AG09319 (cell line): ENCODE data around the gene EMID1.

ENCODE experiments used
- DNase-seq: peaks from one replicate; pipeline ENCODE4 v3.0.0-alpha.2; 2010; ENCODE audit warnings: low read depth; ENCODE audit errors: extremely low read depth
- TF ChIP-seq, protein P1 (sequence below): IDR thresholded peaks from 2 replicates; pipeline ENCODE4 v1.5.1; 2011; ENCODE audit warnings: low read depth, mild to moderate bottlenecking, inconsistent platforms, low read length, moderate library complexity

Gene EMID1

DNA sequence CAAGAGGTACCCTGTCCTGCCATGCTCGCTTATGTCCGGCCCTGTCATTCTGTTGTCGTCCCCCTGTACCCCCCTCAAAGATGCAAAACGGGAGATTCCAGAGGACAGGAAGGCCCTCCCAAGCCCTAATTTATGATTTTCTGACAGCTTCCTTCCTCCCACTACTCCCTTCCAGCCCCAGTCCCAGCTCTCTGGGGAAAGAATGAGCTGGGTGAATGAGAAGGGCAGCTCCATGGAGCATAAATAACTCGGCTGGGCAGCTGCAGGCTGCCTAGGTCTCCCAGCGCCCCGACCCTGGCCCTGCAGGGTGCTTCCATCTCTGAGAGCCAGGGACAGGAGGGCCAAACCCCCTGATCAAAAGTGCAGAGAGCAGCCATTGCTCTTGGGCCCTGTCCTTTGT, 3.9 kb upstream of the EMID1 start:
- TF ChIP-seq, protein P1, sequence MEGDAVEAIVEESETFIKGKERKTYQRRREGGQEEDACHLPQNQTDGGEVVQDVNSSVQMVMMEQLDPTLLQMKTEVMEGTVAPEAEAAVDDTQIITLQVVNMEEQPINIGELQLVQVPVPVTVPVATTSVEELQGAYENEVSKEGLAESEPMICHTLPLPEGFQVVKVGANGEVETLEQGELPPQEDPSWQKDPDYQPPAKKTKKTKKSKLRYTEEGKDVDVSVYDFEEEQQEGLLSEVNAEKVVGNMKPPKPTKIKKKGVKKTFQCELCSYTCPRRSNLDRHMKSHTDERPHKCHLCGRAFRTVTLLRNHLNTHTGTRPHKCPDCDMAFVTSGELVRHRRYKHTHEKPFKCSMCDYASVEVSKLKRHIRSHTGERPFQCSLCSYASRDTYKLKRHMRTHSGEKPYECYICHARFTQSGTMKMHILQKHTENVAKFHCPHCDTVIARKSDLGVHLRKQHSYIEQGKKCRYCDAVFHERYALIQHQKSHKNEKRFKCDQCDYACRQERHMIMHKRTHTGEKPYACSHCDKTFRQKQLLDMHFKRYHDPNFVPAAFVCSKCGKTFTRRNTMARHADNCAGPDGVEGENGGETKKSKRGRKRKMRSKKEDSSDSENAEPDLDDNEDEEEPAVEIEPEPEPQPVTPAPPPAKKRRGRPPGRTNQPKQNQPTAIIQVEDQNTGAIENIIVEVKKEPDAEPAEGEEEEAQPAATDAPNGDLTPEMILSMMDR = no peak
- no peak for DNase-seq

DNA sequence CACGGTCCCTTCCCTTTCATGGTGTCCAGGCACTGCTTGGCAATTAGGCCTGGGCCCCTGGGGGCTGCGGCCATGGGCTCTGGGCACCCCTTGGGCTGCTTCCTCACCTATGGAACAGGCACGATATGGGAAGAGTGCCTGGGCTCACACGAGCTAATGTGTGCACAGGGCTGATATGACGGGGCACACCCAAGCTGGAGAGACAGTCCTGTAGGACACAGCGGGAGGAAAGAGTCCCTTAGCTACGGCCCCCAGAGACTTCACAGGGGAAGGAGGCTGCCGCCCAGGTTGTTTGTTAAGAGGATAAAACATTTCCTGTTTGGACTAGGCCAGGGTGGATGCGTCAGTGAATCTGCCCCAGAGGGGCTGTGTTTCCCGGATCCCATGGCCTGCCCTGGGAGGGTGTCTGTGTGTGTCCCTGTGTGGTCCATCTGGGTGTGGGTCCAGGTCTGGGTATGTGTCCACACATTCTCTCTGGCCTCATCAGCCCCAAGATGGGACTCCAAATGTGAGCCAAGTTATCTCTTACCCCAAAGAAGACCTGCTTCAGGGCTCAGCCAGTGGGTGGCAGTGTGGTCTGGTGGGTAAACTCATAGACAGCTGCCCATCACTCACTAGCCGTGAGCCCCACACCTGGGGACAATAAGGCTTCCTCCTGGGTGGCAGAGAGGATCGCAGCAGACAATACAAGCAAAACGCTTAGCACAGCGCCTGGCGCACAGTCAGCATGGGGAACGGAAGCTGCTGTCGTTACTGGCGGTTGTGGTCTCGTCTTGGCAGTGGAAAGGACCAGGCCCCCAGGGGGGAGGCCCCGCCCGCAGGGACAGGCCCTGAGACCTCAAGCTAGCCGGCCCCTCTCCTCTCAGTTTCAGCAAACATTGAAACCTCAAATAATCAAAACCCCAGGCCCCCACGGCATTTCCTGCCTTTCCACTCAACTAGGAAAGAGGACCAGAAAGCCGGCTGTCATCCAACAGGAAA, 3.2 kb upstream of the EMID1 start:
- DNase-seq = no peak
- TF ChIP-seq, protein P1 = peak; percentile 29

DNA sequence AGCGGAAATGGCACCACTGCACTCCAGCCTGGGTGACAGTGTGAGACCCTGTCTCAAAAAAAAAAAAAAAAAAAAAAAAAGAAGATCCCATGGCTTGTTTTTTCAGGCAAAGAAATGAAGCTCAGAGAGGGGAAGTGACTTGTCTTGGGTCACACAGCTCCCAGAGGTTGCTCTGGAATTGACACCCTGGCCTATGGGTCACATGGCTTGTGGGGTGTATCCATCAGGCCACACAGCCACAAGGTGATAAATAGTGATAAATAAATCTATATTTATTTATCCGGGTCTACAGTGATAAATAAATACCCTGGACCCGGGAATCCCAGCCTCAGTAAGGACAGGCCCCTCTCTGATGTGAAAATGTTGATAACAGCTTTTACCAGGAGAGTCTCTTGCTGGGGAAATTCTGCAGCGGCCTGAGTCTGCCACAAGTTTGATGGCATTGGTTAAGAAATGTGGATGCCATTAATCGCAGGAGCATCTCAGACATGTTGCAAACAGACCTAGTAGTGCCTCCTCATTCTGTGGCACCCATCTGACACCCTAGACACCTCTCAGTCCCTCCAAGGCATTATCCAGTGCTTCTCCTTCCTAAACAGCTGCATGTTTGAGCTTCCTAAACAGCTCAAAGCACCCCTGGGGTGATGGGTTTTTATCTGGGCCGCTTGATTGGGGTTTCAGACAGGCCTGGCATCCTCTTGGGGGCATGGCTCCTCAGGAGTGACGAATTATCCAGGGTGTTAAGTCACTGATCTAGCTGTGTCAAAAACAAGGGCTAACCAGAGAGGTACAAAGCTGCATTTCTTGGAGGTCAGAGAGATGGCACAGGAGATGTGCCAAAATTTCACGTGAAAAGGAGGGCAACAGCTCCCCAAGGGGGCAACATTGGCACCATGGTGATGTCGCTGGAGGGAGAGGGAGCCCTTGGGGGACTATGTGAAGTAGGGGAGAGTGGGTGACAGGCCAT, 1.9 kb upstream of the EMID1 start:
- DNase-seq = no peak
- TF ChIP-seq, protein P1 = no peak

DNA sequence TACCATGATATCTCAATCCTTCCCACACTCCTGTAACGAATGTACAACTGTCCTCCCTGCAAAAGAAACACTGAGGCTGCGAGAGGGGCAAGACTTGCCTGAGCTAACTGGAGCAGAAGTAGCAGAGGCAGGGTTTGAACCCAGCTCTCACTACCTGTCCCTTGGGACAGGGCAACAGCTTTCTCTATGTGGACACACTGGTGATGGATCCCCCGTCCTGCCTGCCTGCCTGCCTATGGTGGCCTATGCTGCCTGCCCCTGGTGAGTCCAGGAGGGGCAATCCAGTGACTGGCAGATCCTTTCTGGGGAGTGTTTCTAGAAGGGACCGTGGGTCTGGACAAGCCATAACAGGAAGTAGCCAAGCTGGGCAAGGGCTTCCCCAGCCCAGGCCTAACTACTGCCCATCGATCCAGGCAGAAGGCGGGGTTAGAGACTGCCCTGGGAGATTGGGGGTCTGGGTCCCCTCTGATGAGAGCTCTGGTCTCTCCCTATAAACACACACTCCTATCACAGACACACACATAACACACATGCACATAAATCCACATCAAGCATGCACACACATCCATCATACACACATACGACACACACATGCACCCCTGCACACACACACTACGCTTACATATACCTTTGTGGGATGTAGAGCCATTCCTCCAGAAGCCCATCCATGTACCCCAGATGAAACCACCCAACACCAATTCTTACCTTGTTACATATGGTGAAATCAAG, 1.1 kb upstream of the EMID1 start:
- DNase-seq = no peak
- TF ChIP-seq, protein P1 = no peak

DNA sequence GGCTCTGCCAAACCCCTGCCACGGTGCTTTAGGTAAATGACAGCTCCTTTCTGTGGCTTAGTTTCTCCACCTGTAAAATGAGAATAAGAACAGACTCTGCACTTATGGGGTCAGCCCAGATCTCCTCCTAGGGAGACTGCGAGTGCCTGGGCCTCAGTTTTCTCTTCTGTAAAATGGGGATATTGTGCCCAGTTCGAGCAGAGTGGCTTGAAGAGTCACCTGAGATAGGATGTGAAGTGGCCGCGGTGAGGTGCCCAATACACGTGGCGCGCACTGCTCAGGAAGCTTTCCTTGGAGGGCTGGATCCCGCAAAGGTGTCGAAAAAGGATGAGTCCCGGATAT, 473 bp upstream of the EMID1 start:
- no peak for DNase-seq
- TF ChIP-seq, protein P1 = no peak

DNA sequence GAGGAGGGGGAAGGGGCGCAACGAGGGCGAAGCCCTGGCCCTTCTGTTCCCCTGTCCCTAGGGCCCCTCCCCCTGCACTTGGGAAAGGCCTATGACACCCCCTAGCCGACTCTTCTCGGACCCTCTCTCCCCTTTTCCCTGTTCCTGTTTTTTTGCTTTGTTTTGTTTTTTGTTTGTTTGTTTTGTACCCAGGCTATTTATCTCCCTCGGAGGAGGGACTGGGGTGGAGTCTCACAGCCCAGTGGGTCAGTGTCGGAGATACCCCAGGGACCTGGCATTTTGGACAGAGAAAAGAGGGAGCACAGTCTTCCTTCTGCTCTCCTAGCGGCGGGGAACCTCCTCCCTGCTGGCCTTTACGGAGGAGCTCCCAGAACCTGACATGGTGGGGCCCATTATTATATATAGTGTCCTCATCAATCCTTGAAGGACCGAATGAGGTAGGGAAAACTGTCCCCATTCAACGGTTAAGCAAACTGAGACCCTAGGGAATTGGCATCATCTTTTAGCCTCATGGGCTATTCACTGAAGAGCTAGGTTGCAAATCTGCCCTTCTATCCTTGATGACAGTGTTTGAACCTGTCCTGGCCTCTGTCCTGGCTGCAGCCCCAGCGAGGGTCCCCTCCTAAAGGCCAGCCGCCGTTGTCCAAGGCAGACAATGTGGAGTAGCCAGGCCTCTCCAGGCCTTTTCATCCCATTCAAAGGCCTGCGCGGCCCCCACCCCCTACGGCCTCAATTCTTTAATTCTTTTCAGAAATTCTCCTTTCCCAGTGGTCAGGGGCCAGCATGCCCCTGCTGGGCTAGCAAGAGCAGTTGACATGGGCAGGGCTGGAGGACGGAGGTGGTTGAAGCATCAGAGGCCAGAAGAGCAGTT, 911 bp downstream of the EMID1 start:
- TF ChIP-seq, protein P1 = no peak
- DNase-seq = no peak
